H1 (cell line): ENCODE measurements around the gene MEFV. TPM values are rescaled to one million over a fixed set of nuclear protein-coding genes. Genes with fewer than 3 reads are reported as not detected.

Experiments
- CTCF ChIA-PET: fragments of 300-600 bp; sonication (Branson Sonifier 250); formaldehyde crosslinking; loops from one replicate; lab custom pipeline; 2021; ENCODE audit not compliant: partially characterized antibody; lab: Charles Lee
- POLR2A ChIA-PET: fragments of 300-600 bp; sonication (Branson Sonifier 250); formaldehyde crosslinking; loops from one replicate; lab custom pipeline; 2021; ENCODE audit warnings: inconsistent platforms; ENCODE audit not compliant: partially characterized antibody; lab: Charles Lee
- DNase-seq, 2 experiments: peaks; one replicate each; pipeline versions ENCODE4 v3.0.0 to v3.0.0-alpha.2; 2010 to 2022; ENCODE audit warnings: low spot score in 2 of 2, low read depth in 1 of 2, mixed read lengths in 1 of 2
- FAIRE-seq: peaks from 2 replicates; lab custom pipeline; 2011; peaks lifted over from hg19 to GRCh38; lab: Jason Lieb, UNC
- H2AFZ ChIP-seq: 2 replicates; pipeline ENCODE4 v1.8.1; 2012; ENCODE audit warnings: low read length, inconsistent platforms
- H2AK5ac ChIP-seq: 2 replicates; pipeline ENCODE4 v1.6.1; 2013; ENCODE audit warnings: low read depth, low read length
- H2BK120ac ChIP-seq: replicated peaks from 2 replicates; pipeline ENCODE3; 2013; ENCODE audit warnings: low read depth, low read length, inconsistent platforms
- H2BK12ac ChIP-seq: 2 replicates; pipeline ENCODE4 v1.6.1; 2013; ENCODE audit warnings: low read depth, low read length
- H2BK15ac ChIP-seq: 2 replicates; pipeline ENCODE4 v1.6.1; 2013; ENCODE audit warnings: low read length
- H2BK20ac ChIP-seq: 2 replicates; pipeline ENCODE4 v1.6.1; 2013; ENCODE audit warnings: low read length
- H2BK5ac ChIP-seq: 2 replicates; pipeline ENCODE4 v1.6.1; 2013; ENCODE audit warnings: low read depth, low read length
- H3K14ac ChIP-seq: 2 replicates; pipeline ENCODE4 v1.6.1; 2013; ENCODE audit warnings: inconsistent platforms; ENCODE audit not compliant: insufficient read length
- H3K18ac ChIP-seq: 2 replicates; pipeline ENCODE4 v1.6.1; 2013; ENCODE audit warnings: low read length; ENCODE audit errors: extremely low read depth
- H3K23ac ChIP-seq: 2 replicates; pipeline ENCODE4 v1.6.1; 2013; ENCODE audit warnings: inconsistent platforms; ENCODE audit not compliant: insufficient read length
- H3K23me2 ChIP-seq: 2 replicates; pipeline ENCODE4 v1.6.1; 2013; ENCODE audit warnings: low read depth, low read length
- H3K27ac ChIP-seq: 2 replicates; pipeline ENCODE4 v1.6.1; 2011; ENCODE audit warnings: low read depth, low read length, inconsistent platforms
- H3K27me3 ChIP-seq, 4 experiments: replicated peaks in 1 of 4; 1 replicate in 1 of 4; 2 replicates in 3 of 4; pipeline versions ENCODE4 v1.6.1 to v1.8.1; 2011 to 2013; ENCODE audit warnings: low read length in 3 of 4, mild to moderate bottlenecking in 3 of 4, inconsistent platforms in 2 of 4, mixed read lengths in 2 of 4, moderate library complexity in 1 of 4; ENCODE audit not compliant: control insufficient read depth in 3 of 4, insufficient read depth in 3 of 4; ENCODE audit errors: extremely low read depth in 1 of 4
- H3K36me3 ChIP-seq, 4 experiments: 2 replicates each; pipeline versions ENCODE4 v1.6.1 to v1.8.1; 2011 to 2013; ENCODE audit warnings: mild to moderate bottlenecking in 4 of 4, low read length in 3 of 4, moderate library complexity in 2 of 4, control low read depth in 1 of 4, inconsistent platforms in 1 of 4; ENCODE audit not compliant: insufficient read depth in 4 of 4, control insufficient read depth in 2 of 4
- H3K4ac ChIP-seq: replicated peaks from 2 replicates; pipeline ENCODE3; 2013; ENCODE audit warnings: low read length, low read depth, mixed read lengths, inconsistent platforms; ENCODE audit not compliant: insufficient read length
- H3K4me1 ChIP-seq, 4 experiments: replicated peaks in 1 of 4; 1 replicate in 1 of 4; 2 replicates in 3 of 4; pipeline versions ENCODE4 v1.6.1 to v1.8.1; 2011 to 2013; ENCODE audit warnings: low read length in 3 of 4, inconsistent platforms in 2 of 4, mixed read lengths in 1 of 4; ENCODE audit not compliant: insufficient read depth in 4 of 4, control insufficient read depth in 3 of 4
- H3K4me2 ChIP-seq, 2 experiments: 2 replicates each; pipeline versions ENCODE4 v1.6.1 to v1.8.1; 2011 to 2013; ENCODE audit warnings: low read depth in 2 of 2, low read length in 2 of 2, control low read depth in 1 of 2, inconsistent platforms in 1 of 2, mild to moderate bottlenecking in 1 of 2; ENCODE audit not compliant: insufficient read depth in 1 of 2
- H3K4me3 ChIP-seq, 4 experiments: fragments of 200-600, 300-600 bp in 1 of 4; sonication (generic), shearing (Covaris generic), sonication (Bioruptor Twin) in 1 of 4; 2 replicates each; pipeline versions ENCODE4 v1.5.1 to v1.8.1; 2011 to 2016; ENCODE audit warnings: low read length in 4 of 4, low read depth in 3 of 4, control low read depth in 2 of 4, inconsistent platforms in 2 of 4, mild to moderate bottlenecking in 2 of 4, mixed read lengths in 1 of 4, moderate library complexity in 1 of 4; ENCODE audit not compliant: insufficient read depth in 2 of 4; ENCODE audit errors: extremely low read depth in 1 of 4
- H3K56ac ChIP-seq: replicated peaks from 2 replicates; pipeline ENCODE3; 2013; ENCODE audit warnings: low read depth, mild to moderate bottlenecking, mixed read lengths, low read length, inconsistent platforms; ENCODE audit not compliant: insufficient read length
- H3K79me1 ChIP-seq: 2 replicates; pipeline ENCODE4 v1.6.1; 2013; ENCODE audit warnings: low read depth, low read length, control low read depth
- H3K79me2 ChIP-seq, 2 experiments: 2 replicates each; pipeline versions ENCODE4 v1.6.1 to v1.8.1; 2012 to 2013; ENCODE audit warnings: low read length in 2 of 2, mild to moderate bottlenecking in 2 of 2, inconsistent platforms in 1 of 2; ENCODE audit not compliant: insufficient read depth in 2 of 2, control insufficient read depth in 1 of 2
- H3K9ac ChIP-seq, 4 experiments: replicated peaks in 1 of 4; 1 replicate in 1 of 4; 2 replicates in 3 of 4; pipeline versions ENCODE4 v1.6.1 to v1.8.1; 2011 to 2013; ENCODE audit warnings: low read depth in 3 of 4, low read length in 3 of 4, control low read depth in 2 of 4, mild to moderate bottlenecking in 2 of 4, moderate library complexity in 2 of 4, inconsistent platforms in 1 of 4; ENCODE audit errors: extremely low read depth in 1 of 4
- H3K9me3 ChIP-seq, 2 experiments: 2 replicates each; pipeline versions ENCODE4 v1.6.1 to v1.8.1; 2012 to 2013; ENCODE audit warnings: mild to moderate bottlenecking in 2 of 2, moderate library complexity in 2 of 2, control low read depth in 1 of 2, inconsistent platforms in 1 of 2, low read depth in 1 of 2, low read length in 1 of 2, mixed read lengths in 1 of 2; ENCODE audit not compliant: insufficient read depth in 2 of 2
- H4K20me1 ChIP-seq, 2 experiments: replicated peaks in 1 of 2; 2 replicates each; pipeline versions ENCODE3 to v1.8.1; 2011 to 2013; ENCODE audit warnings: inconsistent platforms in 2 of 2, low read length in 2 of 2, mild to moderate bottlenecking in 1 of 2; ENCODE audit not compliant: insufficient read depth in 2 of 2, control insufficient read depth in 1 of 2
- H4K5ac ChIP-seq: 2 replicates; pipeline ENCODE4 v1.6.1; 2013; ENCODE audit warnings: low read length, low read depth, mixed read lengths, inconsistent platforms; ENCODE audit not compliant: insufficient read length
- H4K8ac ChIP-seq: 2 replicates; pipeline ENCODE4 v1.8.0; 2013; ENCODE audit warnings: mild to moderate bottlenecking, moderate library complexity, low read length, inconsistent platforms; ENCODE audit not compliant: insufficient read depth; ENCODE audit errors: extremely low read depth
- H4K91ac ChIP-seq: replicated peaks from 2 replicates; pipeline ENCODE3; 2013; ENCODE audit warnings: low read length, mixed read lengths, inconsistent platforms; ENCODE audit not compliant: insufficient read length
- CEBPB ChIP-seq: IDR thresholded peaks from 2 replicates; pipeline ENCODE4 v1.6.1; 2012; ENCODE audit warnings: low read depth, low read length
- WGBS, 2 experiments: shearing (Covaris generic) in 1 of 2; methylation state at CpG; one replicate each; pipeline versions ENCODE4 v1.1.6 to v1.1.7; 2013 to 2015; ENCODE audit warnings: low lambda C conversion rate in 2 of 2, mixed read lengths in 2 of 2, inconsistent platforms in 1 of 2, low coverage in 1 of 2, missing lambda C conversion rate in 1 of 2; ENCODE audit not compliant: insufficient replicate concordance in 2 of 2, insufficient coverage in 1 of 2, insufficient read length in 1 of 2; ENCODE audit errors: extremely low coverage in 1 of 2, missing lambda C conversion rate in 1 of 2; 5-methylcytosine and 5-hydroxymethylcytosine counted together
- polyA plus RNA-seq, 7 experiments: library from polyadenylated mRNA; depleted of rRNA in 3 of 7; stranded (reverse) in 5 of 7; unstranded in 2 of 7; fragments of >200 nt in 5 of 7; fragments of 200-250 nt in 2 of 7; gene quantifications; 1 replicate in 5 of 7; 2 replicates in 1 of 7; 4 replicates in 1 of 7; pipeline versions ENCODE4 v1.2.1 to v1.2.3, GENCODE V29; 2011 to 2013; ENCODE audit warnings: missing spikeins in 2 of 7, mixed read lengths in 2 of 7
- total RNA-seq: library from RNA; stranded (reverse); fragmentation: NEBNext Ultra II Directional; extraction: Animal tissue kit (Norgen Biotek cat#: 25700); gene quantifications from 2 replicates; pipeline ENCODE4 v1.2.1, GENCODE V29; 2021
- TF ChIP-seq, protein P1 (sequence below): IDR thresholded peaks from 2 replicates; pipeline ENCODE4 v1.6.1; 2011; ENCODE audit warnings: low read depth, mild to moderate bottlenecking, low read length; ENCODE audit not compliant: insufficient read depth

The MEFV gene
- total and polyA plus RNA-seq, 2 of the 8 experiments (the other 6 are each of a cell fraction or from before 2014, with no cell fraction given), result 0.03 TPM; not detected in 1

DNA sequence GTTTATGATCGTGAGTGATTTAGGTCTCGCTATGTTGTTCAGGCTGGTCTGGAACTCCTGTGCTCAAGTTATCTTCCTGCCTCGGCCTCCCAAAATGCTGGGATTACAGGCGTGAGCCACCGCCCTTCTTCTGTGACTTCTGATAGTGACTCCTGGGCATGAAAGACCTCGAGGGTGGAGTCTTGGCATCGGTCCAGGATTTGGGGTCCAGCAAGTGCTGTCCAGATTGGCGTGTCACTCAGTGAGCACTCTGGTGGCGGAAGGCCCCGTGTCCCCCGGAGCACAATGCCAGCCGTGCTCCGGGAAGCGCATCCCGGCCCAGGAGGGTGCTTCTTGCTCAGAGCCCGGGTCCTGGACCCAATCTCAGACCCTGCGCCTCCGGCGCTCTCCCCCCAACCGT is 61.6 kb downstream of the MEFV start:
- no peak overlapping the region for H3K56ac ChIP-seq
- H2BK120ac ChIP-seq, result no peak overlapping the region
- H3K14ac ChIP-seq, result no peak overlapping the region
- no peak overlapping the region for H2BK12ac ChIP-seq
- ChIA-PET CTCF (no interaction called here), POLR2A (interaction anchor here (2.1 kb wide), 1 partner anchor 40 kb away, joined by 4 read pairs; the partner anchor contains the start of gene ZNF200)
- no peak overlapping the region for H3K4me3 ChIP-seq
- H3K79me1 ChIP-seq, result no peaks in the 10 kb centered on the region
- H3K27ac ChIP-seq, result no peak overlapping the region
- H2BK15ac ChIP-seq, result no peak overlapping the region
- no peak overlapping the region for H3K9ac ChIP-seq
- peaks cover 0 to 2% (median 0%) of the 10 kb centered on the region in 4 experiments; a peak in 2 of 7 replicates for H3K4me1 ChIP-seq
- H3K79me2 ChIP-seq, result no peaks in the 10 kb centered on the region
- peaks cover 5 to 14% (median 13%) of the 10 kb centered on the region in 4 experiments for H3K27me3 ChIP-seq
- 93% methylated on average over 18 of the region's 20 CpGs; no CpG with 5 or more reads in 1 of the 2 experiments for WGBS, 2 experiments
- H3K4ac ChIP-seq, result no peak overlapping the region
- no peak overlapping the region for H2BK5ac ChIP-seq
- H2AK5ac ChIP-seq, result no peak overlapping the region
- no peaks in the 10 kb centered on the region for H3K36me3 ChIP-seq
- H3K18ac ChIP-seq, result no peak overlapping the region
- H2BK20ac ChIP-seq, result no peak overlapping the region
- H3K4me2 ChIP-seq, result no peak overlapping the region
- DNase-seq (no peak), FAIRE-seq (no peak)
- H3K23me2 ChIP-seq, result peaks cover 9% of the 10 kb centered on the region
- no peak overlapping the region for H4K5ac ChIP-seq
- TF ChIP-seq, protein P1, sequence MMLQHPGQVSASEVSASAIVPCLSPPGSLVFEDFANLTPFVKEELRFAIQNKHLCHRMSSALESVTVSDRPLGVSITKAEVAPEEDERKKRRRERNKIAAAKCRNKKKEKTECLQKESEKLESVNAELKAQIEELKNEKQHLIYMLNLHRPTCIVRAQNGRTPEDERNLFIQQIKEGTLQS, result no peak
- no peak for TF ChIP-seq CEBPB
- no peaks in the 10 kb centered on the region; a peak in 1 of 4 replicates for H3K9me3 ChIP-seq
- H4K20me1 ChIP-seq, result no peaks in the 10 kb centered on the region
- no peak overlapping the region for H4K91ac ChIP-seq
- no peak overlapping the region for H3K23ac ChIP-seq
- no peak overlapping the region; the same call in 1 of the 2 replicates for H4K8ac ChIP-seq
- no peak overlapping the region for H2AFZ ChIP-seq
